DMS53 treated with DMSO at 0.1 percent for 48 hours (cell line): Measurements from ENCODE around the gene BCAN.
"Not testable (repeated sequence)": the region's sequence is repeated elsewhere in the genome, so short reads cannot be mapped to it uniquely, and the experiment has no call there.

Experiments used
- DNase-seq: peaks from one replicate; lab custom pipeline; 2025; ENCODE audit not compliant: unreplicated experiment; lab: John Stamatoyannopoulos, UW

Gene BCAN

DNA sequence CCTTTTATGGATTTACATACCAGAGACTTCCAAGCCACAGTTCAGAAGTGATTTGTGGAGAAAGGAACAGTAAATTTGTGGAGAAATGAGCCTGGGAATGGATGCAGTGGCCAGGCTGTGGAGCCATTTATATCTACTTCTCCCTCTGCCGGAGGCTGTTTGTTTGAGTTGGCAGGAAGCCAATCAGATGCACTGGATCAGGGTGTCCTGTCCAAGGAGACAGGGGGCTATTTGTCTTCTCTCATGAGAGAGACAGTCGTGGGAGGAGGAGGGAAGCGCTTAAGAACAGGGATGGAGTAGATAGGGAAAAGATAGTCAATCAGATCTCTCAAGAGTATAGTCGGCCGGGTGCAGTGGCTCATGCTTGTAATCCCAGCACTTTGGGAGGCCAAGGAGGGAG lies 25.5 kb upstream of the BCAN start:
- no peak for DNase-seq

DNA sequence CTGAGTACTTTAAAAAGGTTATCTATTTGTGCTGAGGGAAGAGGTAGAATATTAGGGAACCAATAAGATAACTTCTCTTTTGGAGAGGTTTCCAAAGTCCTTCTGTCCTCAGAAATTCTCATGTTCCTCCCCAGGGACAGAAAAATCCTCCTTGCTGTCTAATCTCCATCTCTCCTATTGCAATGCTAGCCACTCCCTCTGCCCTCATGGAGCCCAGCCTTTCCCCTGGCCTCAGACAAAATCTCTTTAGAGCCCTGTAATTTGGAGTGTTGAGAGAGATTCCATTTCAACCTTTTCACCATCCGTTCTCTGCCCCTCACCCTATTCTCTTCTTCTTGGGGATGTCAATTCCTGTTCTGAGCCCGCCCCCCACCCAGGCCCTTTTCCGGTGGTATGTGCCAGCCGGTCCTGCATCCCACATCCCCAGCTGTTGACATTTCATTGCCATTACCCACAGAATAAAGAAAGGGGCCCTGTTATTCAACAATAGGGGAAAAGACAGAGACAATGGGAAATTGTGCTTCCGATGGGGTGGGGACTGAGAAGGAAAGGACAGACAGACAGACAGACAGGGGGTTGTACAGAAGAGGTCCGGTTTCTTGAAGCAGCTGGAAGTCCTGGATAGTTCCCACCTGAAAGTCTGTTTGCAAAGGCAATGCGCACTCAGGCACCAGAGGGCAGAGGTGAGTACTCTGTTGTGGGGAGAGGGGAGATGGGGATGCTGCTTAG lies 22.9 kb upstream of the BCAN start, which contains the start of gene HAPLN2:
TSS of gene HAPLN2 (plus strand) at position 563 of the 729 bp plus-strand sequence. CDS start 4,076 bp downstream, outside the sequence.
- peak; percentile 34 for DNase-seq

- DNase-seq = no peak
Measured at GRCh38 chr1:156619582-156619955, 22.3 kb upstream of the BCAN start.

- no peak for DNase-seq
Measured at GRCh38 chr1:156622581-156623297, 19.2 kb upstream of the BCAN start.

DNA sequence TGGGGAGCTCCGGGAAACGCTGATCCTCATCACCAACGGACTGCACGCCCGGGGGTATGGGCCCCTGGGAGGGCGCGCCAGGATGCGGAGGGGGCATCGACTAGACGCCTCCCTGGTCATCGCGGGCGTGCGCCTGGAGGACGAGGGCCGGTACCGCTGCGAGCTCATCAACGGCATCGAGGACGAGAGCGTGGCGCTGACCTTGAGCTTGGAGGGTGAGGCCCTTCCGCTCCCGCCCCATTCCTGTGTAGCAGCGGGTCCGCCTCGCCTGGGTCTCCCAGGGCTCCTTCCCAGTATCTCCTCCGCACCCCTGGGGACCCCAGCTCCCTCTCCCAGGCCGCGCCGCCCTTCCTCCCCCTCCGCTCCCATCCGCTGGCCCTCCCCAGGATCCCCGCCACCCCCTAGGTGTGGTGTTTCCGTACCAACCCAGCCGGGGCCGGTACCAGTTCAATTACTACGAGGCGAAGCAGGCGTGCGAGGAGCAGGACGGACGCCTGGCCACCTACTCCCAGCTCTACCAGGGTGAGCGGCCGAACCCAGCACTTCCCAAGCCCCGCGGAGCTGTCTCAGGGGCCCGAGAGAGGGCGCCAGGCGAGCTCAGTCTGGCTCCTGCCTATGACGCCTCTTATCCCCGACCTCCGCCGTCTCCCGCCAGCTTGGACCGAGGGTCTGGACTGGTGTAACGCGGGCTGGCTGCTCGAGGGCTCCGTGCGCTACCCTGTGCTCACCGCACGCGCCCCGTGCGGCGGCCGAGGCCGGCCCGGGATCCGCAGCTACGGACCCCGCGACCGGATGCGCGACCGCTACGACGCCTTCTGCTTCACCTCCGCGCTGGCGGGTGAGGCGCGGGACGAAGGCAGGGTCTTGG lies 17.7 kb upstream of the BCAN start:
- DNase-seq = peak; percentile 45

- no peak for DNase-seq
Measured at GRCh38 chr1:156624814-156625435, 17.0 kb upstream of the BCAN start.

GRCh38 chr1:156625436-156626078 lies 16.4 kb upstream of the BCAN start:
- no peak for DNase-seq

DNA sequence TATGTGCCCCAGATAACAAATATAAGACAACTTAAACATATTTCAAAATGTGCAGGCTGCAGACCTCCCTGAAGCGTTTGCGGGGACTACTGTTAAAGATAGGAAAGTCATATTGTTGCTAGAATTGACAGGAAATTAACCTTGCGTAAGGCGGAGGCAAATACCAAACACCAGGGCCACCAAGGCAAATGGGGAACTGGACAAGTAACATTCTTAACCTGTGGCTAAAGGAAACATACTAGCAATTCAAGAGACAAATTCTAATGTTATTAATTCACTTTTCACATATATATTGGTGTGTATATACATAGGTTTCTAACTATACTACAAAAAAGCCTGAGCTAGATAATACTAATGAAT lies 15.9 kb upstream of the BCAN start:
- no peak for DNase-seq

DNA sequence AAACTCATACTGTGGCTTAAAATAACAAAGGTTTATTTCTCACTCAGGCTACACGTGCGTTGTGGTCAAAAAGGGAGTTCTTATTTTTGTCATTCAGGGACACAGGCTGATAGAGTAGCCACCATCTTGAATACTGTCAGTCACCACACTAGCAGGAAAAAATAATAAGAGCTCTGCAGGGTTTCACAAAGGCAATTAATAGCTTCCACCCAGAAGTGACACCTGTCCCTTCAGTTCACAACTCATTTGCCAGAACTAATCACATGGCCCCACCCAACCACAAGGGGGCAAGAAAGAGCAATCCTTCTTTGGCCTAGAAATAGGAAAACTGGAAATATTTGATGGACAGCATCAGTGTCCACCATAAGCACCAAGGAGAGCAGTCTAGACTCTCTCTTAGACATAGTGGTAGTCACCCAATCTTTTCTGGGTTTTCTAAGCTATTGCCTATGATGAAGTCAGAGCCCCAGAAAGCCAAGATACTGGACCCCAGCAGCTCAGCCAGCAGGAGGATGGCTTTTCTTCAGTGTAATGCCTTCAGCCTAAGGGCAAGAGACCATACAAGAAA lies 14.5 kb upstream of the BCAN start:
- peak; percentile 85 for DNase-seq

DNA sequence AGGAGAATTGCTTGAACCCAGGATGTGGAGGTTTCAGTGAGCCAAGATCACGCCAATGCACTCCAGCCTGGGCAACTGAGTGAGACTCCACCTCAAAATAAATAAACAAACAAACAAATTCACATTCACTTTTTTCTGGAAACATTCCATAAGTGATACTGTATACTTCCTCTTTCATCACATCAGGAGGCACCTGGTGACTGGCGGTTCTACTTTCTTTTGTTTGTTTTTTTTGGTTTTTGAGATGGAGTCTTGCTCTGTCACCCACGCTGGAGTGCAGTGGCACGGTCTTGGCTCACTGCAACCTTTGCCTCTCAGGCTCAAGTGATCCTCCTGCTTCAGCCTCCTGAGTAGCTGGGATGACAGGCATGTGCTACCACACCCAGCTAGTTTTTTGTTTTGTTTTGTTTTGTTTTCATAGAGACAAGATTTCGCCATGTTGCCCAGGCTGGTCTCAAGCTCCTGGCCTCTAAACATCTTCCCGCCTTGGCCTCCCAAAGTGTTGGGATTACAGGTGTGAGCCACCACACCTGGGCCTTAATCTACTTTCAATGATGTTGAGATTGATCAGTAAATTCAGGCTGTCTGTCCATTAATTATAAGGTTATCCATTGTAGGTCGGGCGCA lies 12.0 kb upstream of the BCAN start:
- DNase-seq = no peak

GRCh38 chr1:156631152-156631551 lies 10.8 kb upstream of the BCAN start:
- not testable (repeated sequence) for DNase-seq

GRCh38 chr1:156632355-156632754 lies 9.6 kb upstream of the BCAN start:
- DNase-seq = no peak

- no peak for DNase-seq
Measured at GRCh38 chr1:156638189-156638985, 3.5 kb upstream of the BCAN start.

DNA sequence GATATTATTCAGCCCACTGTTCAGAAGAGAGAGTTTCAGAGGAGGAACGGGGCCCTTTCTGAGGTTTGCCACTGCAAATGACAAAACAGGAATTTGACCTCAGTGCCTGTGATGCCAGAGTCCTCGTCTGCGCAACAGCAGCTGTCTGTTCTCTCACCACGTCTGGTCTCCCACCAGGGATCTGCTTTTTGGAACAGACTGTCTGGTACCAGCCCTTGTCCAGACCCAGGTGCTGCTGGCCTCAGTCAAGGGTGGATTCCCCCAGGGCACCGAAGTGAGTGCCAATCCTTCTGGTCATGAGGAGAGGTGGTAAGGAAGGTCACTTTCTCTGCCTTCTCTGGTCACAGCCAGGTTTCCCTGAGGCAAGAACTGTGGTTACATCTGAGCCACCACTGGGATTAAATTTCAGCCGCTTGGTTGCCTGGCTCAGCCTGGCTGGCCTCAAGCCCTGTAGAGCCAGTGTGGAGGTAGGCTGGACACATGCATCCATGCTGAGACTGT lies 2.3 kb upstream of the BCAN start:
- DNase-seq = no peak

GRCh38 chr1:156640842-156641706 lies 843 bp upstream of the BCAN start:
- no peak for DNase-seq

- DNase-seq = no peak
Measured at GRCh38 chr1:156642265-156643048, 540 bp downstream of the BCAN start.
